ENCODE results near the gene VIT. TPM values are rescaled to one million over a fixed set of nuclear protein-coding genes. Genes with fewer than 3 reads are reported as not detected.
"Not testable (repeated sequence)": the region's sequence is repeated elsewhere in the genome, so short reads cannot be mapped to it uniquely, and the experiment has no call there.

Gene VIT
- total and polyA plus RNA-seq, 2 experiments from 2014 or later, result not detected

- Mint-ChIP-seq H3K36me3 (ENCODE audit: low read depth) (peaks cover 11% of the 10 kb centered on the region), H3K4me1 (peaks cover 9% of the 10 kb centered on the region), H3K27me3 (ENCODE audit: insufficient read depth, low read depth, poor library complexity) (no peaks in the 10 kb centered on the region), H3K27ac (no peak overlapping the region), H3K4me3 (no peak overlapping the region), H3K9me3 (peaks cover 16% of the 10 kb centered on the region)
- Histone ChIP-seq H3K27me3 (ENCODE audit: insufficient read depth) (no peaks in the 10 kb centered on the region), H3K4me1 (ENCODE audit: insufficient read depth) (peaks cover 10% of the 10 kb centered on the region), H3F3A (replicated peaks; ENCODE audit: low read depth) (no peaks in the 10 kb centered on the region), H3K27ac (ENCODE audit: low read depth) (no peak overlapping the region), H3K4me2 (no peak overlapping the region), H3K9me2 (ENCODE audit: insufficient read depth) (no peaks in the 10 kb centered on the region), H3K4me3 (no peak overlapping the region), H4K20me1 (replicated peaks; ENCODE audit: insufficient read depth) (no peaks in the 10 kb centered on the region), H3K79me2 (replicated peaks; ENCODE audit: insufficient read depth) (no peaks in the 10 kb centered on the region), H3K36me3 (ENCODE audit: insufficient read depth) (no peaks in the 10 kb centered on the region; the same call in none of the 2 replicates), H2AFZ (no peak overlapping the region)
- TF ChIP-seq ZNF462 (CRISPR knock-in tag; IDR thresholded peaks at IDR 0.05) (no peak), EZH2phosphoT487 (IDR thresholded peaks at IDR 0.05; ENCODE audit: unreplicated experiment) (no peak), EZH2 (IDR thresholded peaks at IDR 0.05; ENCODE audit: low read depth, unreplicated experiment) (no peak), CREB1 (CRISPR knock-in tag; IDR thresholded peaks at IDR 0.05; ENCODE audit: low read depth) (no peak), ETS1 (IDR thresholded peaks at IDR 0.05) (no peak), REST (IDR thresholded peaks at IDR 0.05; ENCODE audit: unreplicated experiment) (no peak), ZNF331 (CRISPR knock-in tag; IDR thresholded peaks at IDR 0.05; ENCODE audit: low read depth) (no peak), JUNB (IDR thresholded peaks at IDR 0.05; ENCODE audit: unreplicated experiment) (no peak), NANOG (IDR thresholded peaks at IDR 0.05; ENCODE audit: borderline replicate concordance) (no peak)
- ATAC-seq (no peak), DNase-seq (ENCODE audit: low spot score) (no peak)
These were observed 13.5 kb upstream of the VIT start for GRCh38 chr2:36683002-36683401.

- H3K4me3 ChIP-seq; H3K27me3 Mint-ChIP-seq (ENCODE audit: insufficient read depth, low read depth, poor library complexity); H3K9me2 ChIP-seq (ENCODE audit: insufficient read depth); H3K4me3 Mint-ChIP-seq; H4K20me1 ChIP-seq (replicated peaks; ENCODE audit: insufficient read depth); H3F3A ChIP-seq (replicated peaks; ENCODE audit: low read depth); H3K27ac ChIP-seq (ENCODE audit: low read depth); H3K4me1 ChIP-seq (ENCODE audit: insufficient read depth); H3K4me2 ChIP-seq; H3K36me3 ChIP-seq (ENCODE audit: insufficient read depth); H3K79me2 ChIP-seq (replicated peaks; ENCODE audit: insufficient read depth); H3K36me3 Mint-ChIP-seq (ENCODE audit: low read depth); H3K27ac Mint-ChIP-seq; ATAC-seq; DNase-seq (ENCODE audit: low spot score); H3K27me3 ChIP-seq (ENCODE audit: insufficient read depth); H3K4me1 Mint-ChIP-seq; H2AFZ ChIP-seq: not testable (repeated sequence)
- peaks cover 11% of the 10 kb centered on the region; the same call in 2 of the 3 replicates for H3K9me3 Mint-ChIP-seq
These were observed 8.2 kb upstream of the VIT start for GRCh38 chr2:36688291-36688690.

All from GM23338 (cell line).